ENCODE measurements around the gene MYL3.

The MYL3 gene

GRCh38 chr3:46899151-46900006 lies 36.1 kb upstream of the MYL3 start:
- no peak for DNase-seq (ENCODE audit: low spot score)

GRCh38 chr3:46898321-46899150 lies 35.3 kb upstream of the MYL3 start:
- no peak for DNase-seq (ENCODE audit: low spot score)

- no peak for DNase-seq (ENCODE audit: low spot score)
Measured at GRCh38 chr3:46897829-46898320, 34.6 kb upstream of the MYL3 start.

GRCh38 chr3:46897031-46897430 lies 33.8 kb upstream of the MYL3 start:
- no peak for DNase-seq (ENCODE audit: low spot score)

- no peak for DNase-seq (ENCODE audit: low spot score)
Measured at GRCh38 chr3:46896386-46896785, 33.1 kb upstream of the MYL3 start.

GRCh38 chr3:46895761-46896160 lies 32.5 kb upstream of the MYL3 start:
- no peak for DNase-seq (ENCODE audit: low spot score)

- peak; percentile 56 for DNase-seq (ENCODE audit: low spot score)
Measured at GRCh38 chr3:46895204-46895660, 32.0 kb upstream of the MYL3 start.

- no peak for DNase-seq (ENCODE audit: low spot score)
Measured at GRCh38 chr3:46894256-46894655, 31.0 kb upstream of the MYL3 start.

- DNase-seq (ENCODE audit: low spot score) = no peak
Measured at GRCh38 chr3:46893763-46894162, 30.5 kb upstream of the MYL3 start.

- no peak for DNase-seq (ENCODE audit: low spot score)
Measured at GRCh38 chr3:46893146-46893748, 30.0 kb upstream of the MYL3 start.

GRCh38 chr3:46892285-46893145 lies 29.3 kb upstream of the MYL3 start:
- peak; percentile 88 for DNase-seq (ENCODE audit: low spot score)

GRCh38 chr3:46891132-46891531 lies 27.9 kb upstream of the MYL3 start:
- DNase-seq (ENCODE audit: low spot score) = no peak

- DNase-seq (ENCODE audit: low spot score) = no peak
Measured at GRCh38 chr3:46890132-46890531, 26.9 kb upstream of the MYL3 start.

GRCh38 chr3:46889381-46890110 lies 26.3 kb upstream of the MYL3 start:
- DNase-seq (ENCODE audit: low spot score) = no peak

GRCh38 chr3:46888705-46889104 lies 25.5 kb upstream of the MYL3 start:
- no peak for DNase-seq (ENCODE audit: low spot score)

GRCh38 chr3:46887980-46888494 lies 24.8 kb upstream of the MYL3 start:
- no peak for DNase-seq (ENCODE audit: low spot score)

GRCh38 chr3:46885612-46886011 lies 22.4 kb upstream of the MYL3 start:
- no peak for DNase-seq (ENCODE audit: low spot score)

GRCh38 chr3:46884929-46885328 lies 21.7 kb upstream of the MYL3 start:
- no peak for DNase-seq (ENCODE audit: low spot score)

GRCh38 chr3:46884427-46884826 lies 21.2 kb upstream of the MYL3 start:
- DNase-seq (ENCODE audit: low spot score) = no peak

GRCh38 chr3:46883830-46884185 lies 20.6 kb upstream of the MYL3 start:
- no peak for DNase-seq (ENCODE audit: low spot score)

All from COLO829 (cell line).